Measurements from ENCODE around the gene PRKAG3.

DNA sequence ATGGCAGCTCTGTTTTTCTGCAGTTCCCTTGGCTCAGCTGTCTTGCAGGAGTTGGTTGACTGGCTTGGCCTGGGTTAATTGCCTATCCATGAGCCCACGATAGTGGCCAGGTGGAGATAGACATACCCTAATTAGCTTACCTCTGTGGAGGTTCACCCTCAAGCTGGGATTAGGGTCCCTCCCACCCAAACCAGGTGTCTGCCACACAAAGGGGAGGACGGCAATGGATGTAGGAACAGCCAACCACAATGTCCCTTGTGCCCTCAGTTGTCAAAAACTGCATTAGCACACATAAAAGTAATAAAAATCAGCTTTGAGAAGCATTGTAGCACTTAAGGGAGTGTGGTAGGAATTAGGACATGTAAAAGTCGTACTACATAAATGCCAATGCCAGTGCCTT is 45.5 kb downstream of the PRKAG3 start:
- no peak for TF ChIP-seq POLR2A (IDR thresholded peaks at IDR 0.05)
- TF ChIP-seq CTCF (IDR thresholded peaks at IDR 0.05), result no peak

Data from esophagus squamous epithelium (tissue), 4 donors.